ENCODE measurements around the gene TGFB2.

The TGFB2 gene

GRCh38 chr1:218384581-218384993, 39.5 kb downstream of the TGFB2 start:
- no peak for DNase-seq (ENCODE audit: low read depth in 2 of 2)

DNA sequence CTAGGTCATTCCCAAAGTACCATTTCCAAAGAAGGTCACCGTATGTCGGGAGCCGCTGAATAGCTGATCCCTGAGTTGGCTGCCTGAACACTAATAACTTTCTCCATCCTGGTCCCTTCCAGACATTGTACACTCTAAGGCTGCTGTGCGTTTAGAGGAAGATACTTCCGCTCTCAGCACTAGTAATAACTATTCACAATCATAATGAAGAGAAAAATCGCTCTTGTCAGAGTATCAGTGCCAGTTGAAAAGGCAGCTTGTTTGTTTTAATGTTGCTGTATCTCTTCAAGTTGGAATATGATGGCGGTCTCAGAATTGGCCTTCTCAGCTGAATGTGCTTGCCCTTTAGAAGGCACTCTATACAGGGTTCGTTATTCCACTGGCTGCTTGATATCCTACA, 43.5 kb downstream of the TGFB2 start:
- DNase-seq (ENCODE audit: low read depth in 2 of 2) = no peak

GRCh38 chr1:218390618-218391017, 45.5 kb downstream of the TGFB2 start:
- no peak for DNase-seq (ENCODE audit: low read depth in 2 of 2)

DNA sequence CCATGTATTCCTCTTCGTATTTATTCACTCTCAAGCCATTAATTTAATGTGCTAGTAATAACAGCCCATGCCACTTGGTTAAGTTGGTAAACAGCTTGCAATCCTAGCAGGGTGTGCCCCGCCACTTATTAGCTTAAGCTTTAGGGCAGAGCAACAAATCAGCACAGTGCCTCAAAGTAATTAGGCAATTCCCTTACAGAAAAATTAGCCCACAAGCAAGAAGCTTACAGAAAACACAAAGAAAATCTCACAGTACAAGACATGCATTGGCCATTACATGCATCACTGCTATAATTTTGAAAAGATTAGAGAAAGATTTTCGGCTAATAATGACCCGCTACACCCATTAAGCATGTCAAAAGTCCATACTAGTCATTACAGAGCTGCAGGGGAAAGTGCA, 47.6 kb downstream of the TGFB2 start:
- DNase-seq (ENCODE audit: low read depth in 2 of 2) = no peak

- no peak for DNase-seq (ENCODE audit: low read depth in 2 of 2)
Measured at GRCh38 chr1:218394416-218394815, 49.3 kb downstream of the TGFB2 start.

DNA sequence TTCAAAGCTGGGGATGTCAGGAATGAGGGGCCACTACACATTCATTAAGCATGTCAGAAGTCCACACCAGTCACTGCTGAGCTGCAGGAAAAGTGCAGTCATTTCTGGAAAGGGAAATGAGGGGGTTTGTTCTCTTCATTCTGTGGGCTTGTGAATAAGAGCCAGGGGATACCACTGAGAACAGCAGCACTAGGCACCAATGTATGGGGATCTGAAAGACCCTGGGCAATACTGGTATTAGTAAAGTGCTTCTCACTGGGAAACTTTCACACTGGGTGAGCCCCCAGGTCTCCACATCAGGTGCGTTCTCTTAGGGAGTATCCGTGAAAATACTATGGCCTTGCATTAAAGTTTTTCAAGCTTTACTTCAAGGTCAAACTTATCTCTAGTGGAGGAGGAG, 49.9 kb downstream of the TGFB2 start:
- DNase-seq (ENCODE audit: low read depth in 2 of 2) = no peak

DNA sequence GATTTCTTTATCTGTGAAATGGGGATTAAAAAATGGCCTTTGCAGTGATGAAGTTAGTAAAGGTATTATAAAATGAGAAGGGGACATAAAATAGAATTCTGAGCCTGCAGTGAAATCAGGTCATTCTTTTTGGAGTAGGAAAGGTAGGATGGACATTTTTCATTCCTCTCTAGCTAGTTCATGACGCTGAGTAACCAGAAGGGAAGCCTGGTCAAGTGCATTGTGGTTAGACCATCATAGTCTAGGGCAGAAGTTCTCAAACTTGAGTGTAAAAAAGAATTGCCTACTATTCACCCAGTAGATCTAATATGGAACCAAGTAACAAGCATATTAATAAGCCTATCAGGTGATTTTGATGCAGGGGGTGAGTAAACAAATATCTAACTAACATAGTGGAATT, 50.8 kb downstream of the TGFB2 start:
- DNase-seq (ENCODE audit: low read depth in 2 of 2) = no peak

GRCh38 chr1:218397752-218398339, 52.7 kb downstream of the TGFB2 start:
- no peak for DNase-seq (ENCODE audit: low read depth in 2 of 2)

GRCh38 chr1:218400624-218401023, 55.5 kb downstream of the TGFB2 start:
- no peak for DNase-seq (ENCODE audit: low read depth in 2 of 2)

DNA sequence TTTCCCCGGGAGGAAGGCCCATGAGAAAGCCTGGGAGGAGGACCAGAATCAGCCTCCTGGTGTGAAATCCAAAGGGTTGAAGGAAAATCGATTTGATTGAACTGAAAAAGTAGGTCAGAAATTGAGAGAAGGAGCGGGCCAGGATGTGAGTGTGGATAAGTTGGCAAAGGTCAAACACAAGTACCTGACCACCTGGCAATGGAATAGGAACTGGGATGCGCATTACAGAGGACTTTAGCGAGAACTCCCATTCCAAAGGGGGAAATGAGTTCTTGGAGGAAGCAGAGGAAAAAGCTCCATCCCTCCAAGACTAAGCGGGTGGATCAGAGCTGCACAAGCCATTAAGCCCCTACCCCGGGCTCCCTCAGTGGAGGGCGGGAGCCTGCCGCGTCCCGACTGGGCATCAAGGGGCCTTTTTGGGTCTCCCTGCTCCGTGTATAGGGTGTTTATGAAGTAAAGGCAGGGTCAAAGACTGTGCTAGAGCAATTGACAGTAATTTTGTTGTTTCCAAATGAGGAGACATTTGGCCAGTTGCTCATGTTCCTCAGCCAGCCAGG, 56.4 kb downstream of the TGFB2 start:
- DNase-seq (ENCODE audit: low read depth in 2 of 2) = no peak

DNA sequence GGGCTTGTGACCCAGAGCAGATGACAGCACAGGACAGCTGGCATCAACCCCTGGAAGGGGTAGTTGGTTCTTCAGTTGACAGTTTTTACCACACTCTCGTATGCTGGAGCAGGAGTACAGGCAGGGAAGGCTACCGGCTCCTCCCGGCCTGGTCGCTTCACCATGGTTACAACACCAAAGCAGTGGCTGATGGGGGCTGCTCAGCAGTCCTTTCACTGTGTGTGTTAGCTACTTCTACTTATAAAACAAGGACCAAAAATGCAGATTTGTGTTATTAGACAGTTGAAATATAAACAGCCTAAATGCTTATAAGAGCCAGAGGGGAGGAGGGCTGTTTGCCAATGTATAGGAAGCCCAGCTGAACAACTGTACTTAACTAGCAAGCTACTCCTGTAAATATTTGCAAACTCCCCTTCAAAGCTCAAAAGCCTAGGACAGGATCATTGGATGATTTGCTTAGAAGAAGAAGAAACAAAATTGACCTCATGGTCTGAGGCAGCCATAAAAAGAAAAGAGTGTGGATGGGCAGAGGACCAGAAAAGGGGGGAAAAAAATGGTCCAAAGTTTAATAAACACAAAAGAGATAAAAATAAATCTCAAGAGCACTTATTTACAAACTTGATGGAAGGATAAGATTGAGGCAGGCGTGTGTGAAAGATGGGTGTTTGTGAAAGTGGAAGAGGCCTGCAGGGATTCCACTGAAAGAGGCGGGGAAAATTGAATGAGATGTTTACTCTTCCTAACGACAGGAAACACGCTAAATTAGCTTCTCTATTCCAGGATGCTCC, 57.1 kb downstream of the TGFB2 start:
- no peak for DNase-seq (ENCODE audit: low read depth in 2 of 2)

GRCh38 chr1:218402786-218403120, 57.6 kb downstream of the TGFB2 start:
- no peak for DNase-seq (ENCODE audit: low read depth in 2 of 2)

DNA sequence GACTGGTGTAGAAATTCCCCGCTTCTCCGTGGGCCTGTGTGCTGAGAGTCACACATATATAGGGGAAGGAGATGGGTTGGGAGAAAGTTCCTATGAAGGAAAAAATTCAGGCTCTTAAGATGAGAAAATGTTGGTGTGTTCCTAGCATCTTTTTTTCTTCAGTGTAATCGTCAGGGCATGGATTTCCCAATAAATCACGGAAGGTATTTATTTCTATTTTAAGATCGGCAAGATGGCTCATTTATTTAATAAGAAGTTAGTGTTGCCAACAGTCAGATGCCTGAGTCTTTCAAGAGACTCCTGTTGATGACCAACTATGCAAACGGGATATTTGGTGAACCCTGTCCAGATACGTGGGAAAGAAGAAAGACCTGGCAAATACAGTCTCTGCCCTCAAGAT, 58.2 kb downstream of the TGFB2 start:
- no peak for DNase-seq (ENCODE audit: low read depth in 2 of 2)

- no peak for DNase-seq (ENCODE audit: low read depth in 2 of 2)
Measured at GRCh38 chr1:218407630-218408029, 62.5 kb downstream of the TGFB2 start.

GRCh38 chr1:218408135-218408534, 63.0 kb downstream of the TGFB2 start:
- no peak for DNase-seq (ENCODE audit: low read depth in 2 of 2)

DNA sequence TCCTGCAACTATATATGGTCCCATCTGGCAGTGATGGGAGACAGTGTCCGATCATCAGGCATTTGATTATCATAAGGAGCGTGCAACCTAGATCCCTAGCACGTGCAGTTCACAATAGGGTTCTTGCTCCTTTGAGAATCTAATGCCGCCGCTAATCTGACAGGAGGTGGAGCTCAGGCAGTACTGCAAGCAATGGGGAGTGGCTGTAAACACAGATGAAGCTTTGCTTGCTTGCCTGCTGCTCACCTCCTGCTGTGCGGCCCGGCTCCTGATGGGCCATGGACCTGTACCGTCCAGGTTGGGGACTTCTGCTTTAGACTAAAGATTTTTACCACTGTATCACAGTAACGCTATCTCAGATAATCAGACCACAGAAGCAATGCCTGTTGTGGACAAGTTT, 63.8 kb downstream of the TGFB2 start:
- no peak for DNase-seq (ENCODE audit: low read depth in 2 of 2)

GRCh38 chr1:218409946-218410510, 64.9 kb downstream of the TGFB2 start:
- no peak for DNase-seq (ENCODE audit: low read depth in 2 of 2)

DNA sequence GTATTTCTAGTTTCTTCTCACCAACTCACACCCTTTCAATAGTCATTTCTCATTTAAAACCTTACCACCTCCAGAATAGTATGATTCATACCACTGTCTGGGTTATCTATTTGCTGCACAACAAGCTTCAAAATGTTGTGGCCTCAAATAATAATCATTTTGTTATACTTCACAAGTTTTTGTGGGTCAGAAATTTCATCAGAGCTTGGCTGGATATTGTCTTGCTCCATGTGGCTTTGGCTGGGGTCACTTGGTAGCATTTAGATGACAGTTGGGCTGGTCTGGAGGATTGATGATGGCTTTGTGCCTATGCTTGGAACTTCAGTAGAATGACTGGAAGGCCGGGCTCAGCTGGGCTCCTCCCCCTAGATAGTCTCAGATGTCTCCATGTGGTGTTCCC, 66.0 kb downstream of the TGFB2 start:
- DNase-seq (ENCODE audit: low read depth in 2 of 2) = no peak

GRCh38 chr1:218412171-218412570, 67.0 kb downstream of the TGFB2 start:
- DNase-seq (ENCODE audit: low read depth in 2 of 2) = no peak

GRCh38 chr1:218413179-218413578, 68.0 kb downstream of the TGFB2 start:
- DNase-seq (ENCODE audit: low read depth in 2 of 2) = no peak

- no peak for DNase-seq (ENCODE audit: low read depth in 2 of 2)
Measured at GRCh38 chr1:218414060-218414728, 69.1 kb downstream of the TGFB2 start.

DNA sequence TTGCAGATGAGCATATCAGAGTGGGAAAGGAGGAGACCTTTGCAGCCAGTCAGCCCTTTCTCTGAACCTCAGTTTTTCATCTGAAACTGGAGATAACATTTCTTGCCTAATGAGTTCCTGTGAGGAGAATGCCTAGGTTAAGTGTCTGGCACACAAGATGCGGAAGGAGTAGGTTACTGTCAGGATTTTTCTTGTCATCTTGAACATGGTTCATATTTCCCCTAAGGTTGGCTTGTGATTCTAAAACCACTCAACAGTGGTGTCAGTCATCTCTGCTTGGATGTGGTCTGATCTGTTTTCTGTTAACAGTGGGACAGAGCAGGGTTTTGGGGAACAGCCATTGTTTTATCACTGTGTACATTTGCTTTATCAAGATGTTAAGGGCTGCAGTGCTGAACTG, 70.6 kb downstream of the TGFB2 start:
- no peak for DNase-seq (ENCODE audit: low read depth in 2 of 2)

GRCh38 chr1:218421531-218421930, 76.4 kb downstream of the TGFB2 start:
- no peak for DNase-seq (ENCODE audit: low read depth in 2 of 2)
